GM13977 (cell line): ENCODE results near the gene SRY.

ENCODE experiments used
- DNase-seq: peaks from one replicate; pipeline ENCODE4 v3.0.0; 2012; ENCODE audit warnings: low spot score
- in situ Hi-C: fragments of 300-500 bp; cut with MboI; formaldehyde crosslinking; loops from one replicate; pipeline ENCODE4 v1.12.0; 2022; ENCODE audit warnings: low sequenced_read_pairs, low pct_unique_long_range_greater_than_20kb, mixed read lengths, inconsistent platforms; ENCODE audit not compliant: unreplicated experiment
- TF ChIP-seq, protein P1 (sequence below): IDR thresholded peaks from 2 replicates; pipeline ENCODE4 v1.5.1; 2012; ENCODE audit warnings: mild to moderate bottlenecking, control low read depth; ENCODE audit not compliant: insufficient read depth; ENCODE audit errors: extremely low read depth, missing control alignments

The SRY gene

DNA sequence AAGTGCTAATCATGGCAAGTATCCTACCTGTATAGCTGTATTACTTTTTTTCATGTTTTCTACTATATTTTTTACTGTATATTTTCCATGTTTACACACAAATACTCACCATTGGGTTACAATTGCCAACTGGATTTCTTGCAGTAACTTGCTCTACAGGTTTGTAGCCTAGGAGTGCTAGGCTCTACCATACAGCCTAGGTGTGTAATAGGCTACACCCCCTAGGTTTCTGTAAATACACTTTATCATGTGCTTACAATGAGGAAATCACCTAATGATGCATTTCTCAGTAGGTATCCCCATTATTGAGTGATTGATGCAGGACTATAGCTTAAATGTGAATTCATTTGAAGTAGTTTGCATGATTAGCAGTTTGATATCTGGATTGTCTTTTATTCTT, 10.5 kb upstream of the SRY start:
- TF ChIP-seq, protein P1, sequence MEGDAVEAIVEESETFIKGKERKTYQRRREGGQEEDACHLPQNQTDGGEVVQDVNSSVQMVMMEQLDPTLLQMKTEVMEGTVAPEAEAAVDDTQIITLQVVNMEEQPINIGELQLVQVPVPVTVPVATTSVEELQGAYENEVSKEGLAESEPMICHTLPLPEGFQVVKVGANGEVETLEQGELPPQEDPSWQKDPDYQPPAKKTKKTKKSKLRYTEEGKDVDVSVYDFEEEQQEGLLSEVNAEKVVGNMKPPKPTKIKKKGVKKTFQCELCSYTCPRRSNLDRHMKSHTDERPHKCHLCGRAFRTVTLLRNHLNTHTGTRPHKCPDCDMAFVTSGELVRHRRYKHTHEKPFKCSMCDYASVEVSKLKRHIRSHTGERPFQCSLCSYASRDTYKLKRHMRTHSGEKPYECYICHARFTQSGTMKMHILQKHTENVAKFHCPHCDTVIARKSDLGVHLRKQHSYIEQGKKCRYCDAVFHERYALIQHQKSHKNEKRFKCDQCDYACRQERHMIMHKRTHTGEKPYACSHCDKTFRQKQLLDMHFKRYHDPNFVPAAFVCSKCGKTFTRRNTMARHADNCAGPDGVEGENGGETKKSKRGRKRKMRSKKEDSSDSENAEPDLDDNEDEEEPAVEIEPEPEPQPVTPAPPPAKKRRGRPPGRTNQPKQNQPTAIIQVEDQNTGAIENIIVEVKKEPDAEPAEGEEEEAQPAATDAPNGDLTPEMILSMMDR: no peak
- no peak for DNase-seq
- in situ Hi-C loops: no loop called here

- DNase-seq: no peak
- in situ Hi-C loops: no loop called here
- TF ChIP-seq, protein P1: no peak
Measured at GRCh38 chrY:2796977-2797523, 9.6 kb upstream of the SRY start.

DNA sequence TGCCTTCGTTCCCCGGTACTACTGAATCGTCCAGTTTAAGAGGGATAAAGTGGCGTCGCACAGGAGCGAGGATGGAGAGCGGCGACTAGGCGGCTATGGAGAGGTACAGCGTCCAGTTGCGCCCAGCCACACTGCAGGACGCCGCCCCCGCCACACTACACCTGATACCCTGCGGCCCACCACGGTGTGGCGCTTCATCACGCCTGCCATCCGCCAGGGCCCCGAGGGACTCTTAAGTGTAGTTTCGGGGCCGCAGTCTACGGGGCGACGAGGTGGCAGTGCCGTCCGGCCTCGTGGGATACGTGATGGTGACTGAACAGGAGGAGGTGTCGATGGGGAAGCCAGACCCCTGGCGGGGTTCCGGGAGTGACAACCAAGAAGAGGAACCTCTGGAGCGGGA, 2.3 kb upstream of the SRY start:
- TF ChIP-seq, protein P1: no peak
- in situ Hi-C loops: no loop called here
- DNase-seq: no peak

DNA sequence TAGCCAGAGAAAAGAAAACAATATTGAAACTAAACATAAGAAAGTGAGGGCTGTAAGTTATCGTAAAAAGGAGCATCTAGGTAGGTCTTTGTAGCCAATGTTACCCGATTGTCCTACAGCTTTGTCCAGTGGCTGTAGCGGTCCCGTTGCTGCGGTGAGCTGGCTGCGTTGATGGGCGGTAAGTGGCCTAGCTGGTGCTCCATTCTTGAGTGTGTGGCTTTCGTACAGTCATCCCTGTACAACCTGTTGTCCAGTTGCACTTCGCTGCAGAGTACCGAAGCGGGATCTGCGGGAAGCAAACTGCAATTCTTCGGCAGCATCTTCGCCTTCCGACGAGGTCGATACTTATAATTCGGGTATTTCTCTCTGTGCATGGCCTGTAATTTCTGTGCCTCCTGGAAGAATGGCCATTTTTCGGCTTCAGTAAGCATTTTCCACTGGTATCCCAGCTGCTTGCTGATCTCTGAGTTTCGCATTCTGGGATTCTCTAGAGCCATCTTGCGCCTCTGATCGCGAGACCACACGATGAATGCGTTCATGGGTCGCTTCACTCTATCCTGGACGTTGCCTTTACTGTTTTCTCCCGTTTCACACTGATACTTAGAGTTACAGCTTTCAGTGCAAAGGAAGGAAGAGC, 488 bp downstream of the SRY start:
- in situ Hi-C loops: no loop called here
- TF ChIP-seq, protein P1: no peak
- DNase-seq: no peak
